HepG2 (cell line): ENCODE results near the gene RGS6. TPM values are rescaled to one million over a fixed set of nuclear protein-coding genes. Genes with fewer than 3 reads are reported as not detected.

Experiments used
- ATAC-seq: fragments of 200-7000 bp; cut with Tn5 transposase; 3 replicates; pipeline ENCODE4 v1.9.1; 2020; ENCODE audit warnings: mild to moderate bottlenecking, moderate library complexity
- BruUV-seq: library from RNA; stranded (reverse); fragments of 400-500 nt; replicated peaks from 2 replicates; lab custom pipeline; 2021; lab: Mats Ljungman, UMichigan
- CTCF ChIA-PET: fragments of 300-600 bp; formaldehyde crosslinking; extraction: SDS; loops from one replicate; lab custom pipeline; 2021; ENCODE audit warnings: low total read pairs, inconsistent platforms, low intra/inter-chr PET ratio; lab: Yijun Ruan, JAX
- POLR2A ChIA-PET: fragments of 350-600 bp; sonication (Branson Sonifier 250); formaldehyde crosslinking; loops from one replicate; lab custom pipeline; 2020; ENCODE audit warnings: antibody characterized with exemption, inconsistent platforms; lab: Yijun Ruan, JAX
- DNase-seq: peaks from one replicate; pipeline ENCODE4 v3.0.0-alpha.2; 2015; ENCODE audit warnings: low spot score
- FAIRE-seq: peaks from 3 replicates; lab custom pipeline; 2011; peaks lifted over from hg19 to GRCh38; lab: Jason Lieb, UNC
- H2AFZ ChIP-seq: one replicate; pipeline ENCODE4 v1.6.1; 2011; ENCODE audit warnings: low read length, inconsistent platforms
- H3K27ac ChIP-seq: fragments of 300-600 bp; 3 replicates; pipeline ENCODE4 v1.8.0; 2011; ENCODE audit warnings: mixed run types, mild to moderate bottlenecking, mixed read lengths, low read length, inconsistent platforms; ENCODE audit not compliant: insufficient read depth; ENCODE audit errors: extremely low read length
- H3K27me3 ChIP-seq, 2 experiments: fragments of 200-600 bp in 1 of 2; 2 replicates in 1 of 2; 3 replicates in 1 of 2; pipeline versions ENCODE4 v1.6.0 to v1.8.0; 2011; ENCODE audit warnings: low read length in 2 of 2, mild to moderate bottlenecking in 2 of 2, moderate library complexity in 2 of 2, inconsistent platforms in 1 of 2; ENCODE audit not compliant: insufficient read depth in 2 of 2, control insufficient read depth in 1 of 2
- H3K36me3 ChIP-seq, 2 experiments: fragments of 200-600 bp in 1 of 2; replicated peaks in 1 of 2; 2 replicates in 1 of 2; 3 replicates in 1 of 2; pipeline versions ENCODE4 v1.5.1 to v1.8.0; 2011; ENCODE audit warnings: low read length in 2 of 2, inconsistent platforms in 1 of 2; ENCODE audit not compliant: insufficient read depth in 2 of 2, control insufficient read depth in 1 of 2
- H3K4me1 ChIP-seq: 2 replicates; pipeline ENCODE4 v1.5.1; 2012; ENCODE audit warnings: low read length, inconsistent platforms; ENCODE audit not compliant: insufficient read depth
- H3K4me2 ChIP-seq: 2 replicates; pipeline ENCODE4 v1.6.0; 2011; ENCODE audit warnings: low read depth, low read length, inconsistent platforms
- H3K4me3 ChIP-seq, 3 experiments: fragments of 200-600 bp in 1 of 3; sonication (generic), shearing (Covaris generic) in 1 of 3; replicated peaks in 1 of 3; 2 replicates each; pipeline ENCODE4 v1.5.1; 2011 to 2016; ENCODE audit warnings: low read length in 3 of 3, inconsistent platforms in 2 of 3, low read depth in 2 of 3, mild to moderate bottlenecking in 2 of 3, control low read depth in 1 of 3, mixed read lengths in 1 of 3; ENCODE audit not compliant: insufficient read depth in 1 of 3
- H3K79me2 ChIP-seq: one replicate; pipeline ENCODE4 v1.6.1; 2011; ENCODE audit warnings: low read length, inconsistent platforms; ENCODE audit not compliant: insufficient read depth
- H3K9ac ChIP-seq: 2 replicates; pipeline ENCODE4 v1.6.0; 2011; ENCODE audit warnings: mild to moderate bottlenecking, low read depth, low read length, inconsistent platforms; ENCODE audit not compliant: insufficient read depth
- H3K9me3 ChIP-seq: 2 replicates; pipeline ENCODE4 v1.5.1; 2012; ENCODE audit warnings: mild to moderate bottlenecking, low read length
- H4K20me1 ChIP-seq: 2 replicates; pipeline ENCODE4 v1.6.0; 2011; ENCODE audit warnings: inconsistent platforms, mild to moderate bottlenecking, low read length, moderate library complexity; ENCODE audit not compliant: insufficient read depth
- ARHGAP35 ChIP-seq: sonication (generic); formaldehyde crosslinking; IDR thresholded peaks from 2 replicates; pipeline ENCODE4 v1.9.0; 2022; ENCODE audit warnings: mild to moderate bottlenecking, inconsistent platforms, moderate library complexity, missing genetic modification reagents, borderline replicate concordance
- ARID2 ChIP-seq: sonication (generic); formaldehyde crosslinking; IDR thresholded peaks from 2 replicates; pipeline ENCODE4 v1.8.1; 2022; ENCODE audit warnings: mild to moderate bottlenecking, missing genetic modification reagents, borderline replicate concordance
- FOXK1 ChIP-seq: sonication (generic); formaldehyde crosslinking; IDR thresholded peaks from 2 replicates; pipeline ENCODE4 v1.4.0; 2020; ENCODE audit warnings: low read depth, missing genetic modification reagents, borderline replicate concordance
- KLF13 ChIP-seq: sonication (generic); formaldehyde crosslinking; IDR thresholded peaks from 2 replicates; pipeline ENCODE4 v1.4.0; 2020; ENCODE audit warnings: mild to moderate bottlenecking, missing genetic modification reagents
- MAFK ChIP-seq, 2 experiments: IDR thresholded peaks in 1 of 2; conservative IDR thresholded peaks in 1 of 2; 2 replicates each; pipeline ENCODE4 v1.6.1; 2011; ENCODE audit warnings: improper control_type of control experiment in 2 of 2, low read length in 2 of 2
- POLR2AphosphoS2 ChIP-seq: IDR thresholded peaks from 2 replicates; pipeline ENCODE4 v1.6.1; 2011; ENCODE audit warnings: low read depth, low read length, improper control_type of control experiment
- ZBTB10 ChIP-seq: sonication (generic); formaldehyde crosslinking; IDR thresholded peaks from 2 replicates; pipeline ENCODE4 v1.4.0; 2020; ENCODE audit warnings: missing genetic modification reagents, borderline replicate concordance
- ZNF136 ChIP-seq: sonication (generic); formaldehyde crosslinking; IDR thresholded peaks from 2 replicates; pipeline ENCODE4 v1.8.1; 2022; ENCODE audit warnings: low read depth, mild to moderate bottlenecking, moderate library complexity, missing genetic modification reagents
- ZNF703 ChIP-seq: sonication (generic); formaldehyde crosslinking; IDR thresholded peaks from 2 replicates; pipeline ENCODE4 v1.5.1; 2020; ENCODE audit warnings: missing genetic modification reagents, mild to moderate bottlenecking, moderate library complexity, borderline replicate concordance
- WGBS: methylation state at CpG from one replicate; pipeline ENCODE4 v1.1.6; 2017; ENCODE audit warnings: low lambda C conversion rate; 5-methylcytosine and 5-hydroxymethylcytosine counted together
- in situ Hi-C: cut with HindIII; loops from 2 replicates; pipeline ENCODE4 v1.10.0; 2017; ENCODE audit warnings: low pct_unique_long_range_greater_than_20kb; ENCODE audit not compliant: extremely low pct_ligation_motif_present
- intact Hi-C: fragments of 100-400 bp; cut with micrococcal nuclease; formaldehyde crosslinking; loops from one replicate; pipeline ENCODE4 v1.10.0; 2022; ENCODE audit not compliant: unreplicated experiment
- polyA plus RNA-seq, 8 experiments: library from polyadenylated mRNA; depleted of rRNA in 3 of 8; stranded (reverse) in 7 of 8; unstranded in 1 of 8; fragments of >200 nt; fragmentation: Illumina TruSeq in 4 of 8; extraction: Trizol in 4 of 8; gene quantifications; 2 replicates each; pipeline versions ENCODE4 v1.2.1 to v1.2.3, GENCODE V29; 2011 to 2016; ENCODE audit warnings: low read depth in 4 of 8, missing spikeins in 1 of 8, mixed read lengths in 1 of 8; ENCODE audit not compliant: insufficient read depth in 1 of 8
- total RNA-seq, 5 experiments: library from RNA; depleted of rRNA; stranded (reverse); fragments of >200 nt; fragmentation: Illumina TruSeq; extraction: Trizol; gene quantifications; 2 replicates each; pipeline ENCODE4 v1.2.3, GENCODE V29; 2016; ENCODE audit warnings: low read depth in 1 of 5
- TF ChIP-seq, protein P1 (sequence below): sonication (generic); formaldehyde crosslinking; IDR thresholded peaks from 2 replicates; pipeline ENCODE4 v1.8.0; 2022; ENCODE audit warnings: mild to moderate bottlenecking, missing genetic modification reagents, moderate library complexity
- TF ChIP-seq, protein P2 (sequence below): sonication (generic); formaldehyde crosslinking; IDR thresholded peaks from 2 replicates; pipeline ENCODE4 v1.8.1; 2023; ENCODE audit warnings: mild to moderate bottlenecking, missing genetic modification reagents

Gene RGS6
- total and polyA plus RNA-seq, 2 of the 13 experiments (the other 11 are each of a cell fraction or from before 2014, with no cell fraction given): not detected

GRCh38 chr14:72518809-72519377, 586.7 kb downstream of the RGS6 start (continued):
- TF ChIP-seq ARID2 (CRISPR knock-in tag): no peak
- TF ChIP-seq ZBTB10 (CRISPR knock-in tag): no peak
- TF ChIP-seq, protein P1, sequence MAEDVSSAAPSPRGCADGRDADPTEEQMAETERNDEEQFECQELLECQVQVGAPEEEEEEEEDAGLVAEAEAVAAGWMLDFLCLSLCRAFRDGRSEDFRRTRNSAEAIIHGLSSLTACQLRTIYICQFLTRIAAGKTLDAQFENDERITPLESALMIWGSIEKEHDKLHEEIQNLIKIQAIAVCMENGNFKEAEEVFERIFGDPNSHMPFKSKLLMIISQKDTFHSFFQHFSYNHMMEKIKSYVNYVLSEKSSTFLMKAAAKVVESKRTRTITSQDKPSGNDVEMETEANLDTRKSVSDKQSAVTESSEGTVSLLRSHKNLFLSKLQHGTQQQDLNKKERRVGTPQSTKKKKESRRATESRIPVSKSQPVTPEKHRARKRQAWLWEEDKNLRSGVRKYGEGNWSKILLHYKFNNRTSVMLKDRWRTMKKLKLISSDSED (CRISPR knock-in tag): no peak
- TF ChIP-seq ARHGAP35 (CRISPR knock-in tag): no peak
- no peak for TF ChIP-seq POLR2AphosphoS2
- no peak for TF ChIP-seq FOXK1 (CRISPR knock-in tag)

DNA sequence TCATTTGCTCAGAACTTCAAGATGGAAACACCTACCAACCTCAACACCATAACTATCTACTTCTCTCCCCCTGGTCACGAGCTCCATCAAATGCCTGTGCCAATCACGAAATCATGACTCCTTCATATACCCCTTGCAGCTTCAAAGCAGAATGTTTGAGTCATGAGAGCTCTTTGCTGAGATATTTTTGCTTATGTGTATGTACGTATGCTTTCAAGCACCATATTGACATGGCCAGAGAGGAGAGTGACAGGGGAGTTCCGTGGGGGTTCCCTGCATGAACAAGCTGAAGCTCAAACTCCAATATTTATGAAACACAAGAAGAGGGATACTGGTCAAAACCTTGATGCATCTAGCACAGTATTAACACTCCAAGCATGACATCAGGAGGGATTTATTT, 587.3 kb downstream of the RGS6 start:
- intact Hi-C loops (loop anchor here (10.0 kb wide), 1 partner anchor 295 kb away; no protein-coding TSS in a partner anchor), in situ Hi-C loops (loop anchor here (5.0 kb wide), 1 partner anchor 378 kb away; no protein-coding TSS in a partner anchor)
- Histone ChIP-seq H3K9me3 (no peaks in the 10 kb centered on the region), H3K79me2 (no peaks in the 10 kb centered on the region), H3K27me3 (peaks cover 3 to 12% of the 10 kb centered on the region in 2 experiments; a peak in 3 of 5 replicates), H3K4me1 (no peaks in the 10 kb centered on the region), H4K20me1 (no peaks in the 10 kb centered on the region), H2AFZ (no peak overlapping the region), H3K9ac (no peak overlapping the region), H3K4me2 (no peak overlapping the region), H3K4me3 (no peak overlapping the region), H3K27ac (no peak overlapping the region), H3K36me3 (no peaks in the 10 kb centered on the region)
- 15% methylated on average over 4 of the region's 4 CpGs for WGBS
- ChIA-PET CTCF (no interaction called here), POLR2A (no interaction called here)
- BruUV-seq: no TSS peak
- FAIRE-seq (no peak), DNase-seq (no peak), ATAC-seq (no peak)
- TF ChIP-seq KLF13 (CRISPR knock-in tag) (no peak), ZNF136 (CRISPR knock-in tag) (no peak), MAFK (conservative IDR thresholded peaks at IDR 0.05 in 1 of 2, IDR thresholded peaks at IDR 0.05 in 1 of 2; ENCODE audit: low read length in 2 of 2) (no peak), ZNF703 (CRISPR knock-in tag) (no peak)
- TF ChIP-seq, protein P2, sequence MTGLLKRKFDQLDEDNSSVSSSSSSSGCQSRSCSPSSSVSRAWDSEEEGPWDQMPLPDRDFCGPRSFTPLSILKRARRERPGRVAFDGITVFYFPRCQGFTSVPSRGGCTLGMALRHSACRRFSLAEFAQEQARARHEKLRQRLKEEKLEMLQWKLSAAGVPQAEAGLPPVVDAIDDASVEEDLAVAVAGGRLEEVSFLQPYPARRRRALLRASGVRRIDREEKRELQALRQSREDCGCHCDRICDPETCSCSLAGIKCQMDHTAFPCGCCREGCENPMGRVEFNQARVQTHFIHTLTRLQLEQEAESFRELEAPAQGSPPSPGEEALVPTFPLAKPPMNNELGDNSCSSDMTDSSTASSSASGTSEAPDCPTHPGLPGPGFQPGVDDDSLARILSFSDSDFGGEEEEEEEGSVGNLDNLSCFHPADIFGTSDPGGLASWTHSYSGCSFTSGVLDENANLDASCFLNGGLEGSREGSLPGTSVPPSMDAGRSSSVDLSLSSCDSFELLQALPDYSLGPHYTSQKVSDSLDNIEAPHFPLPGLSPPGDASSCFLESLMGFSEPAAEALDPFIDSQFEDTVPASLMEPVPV (CRISPR knock-in tag): no peak
